ENCODE measurements around the gene ACTR5.
"Not testable (repeated sequence)": the region's sequence is repeated elsewhere in the genome, so short reads cannot be mapped to it uniquely, and the experiment has no call there.

The ACTR5 gene

DNA sequence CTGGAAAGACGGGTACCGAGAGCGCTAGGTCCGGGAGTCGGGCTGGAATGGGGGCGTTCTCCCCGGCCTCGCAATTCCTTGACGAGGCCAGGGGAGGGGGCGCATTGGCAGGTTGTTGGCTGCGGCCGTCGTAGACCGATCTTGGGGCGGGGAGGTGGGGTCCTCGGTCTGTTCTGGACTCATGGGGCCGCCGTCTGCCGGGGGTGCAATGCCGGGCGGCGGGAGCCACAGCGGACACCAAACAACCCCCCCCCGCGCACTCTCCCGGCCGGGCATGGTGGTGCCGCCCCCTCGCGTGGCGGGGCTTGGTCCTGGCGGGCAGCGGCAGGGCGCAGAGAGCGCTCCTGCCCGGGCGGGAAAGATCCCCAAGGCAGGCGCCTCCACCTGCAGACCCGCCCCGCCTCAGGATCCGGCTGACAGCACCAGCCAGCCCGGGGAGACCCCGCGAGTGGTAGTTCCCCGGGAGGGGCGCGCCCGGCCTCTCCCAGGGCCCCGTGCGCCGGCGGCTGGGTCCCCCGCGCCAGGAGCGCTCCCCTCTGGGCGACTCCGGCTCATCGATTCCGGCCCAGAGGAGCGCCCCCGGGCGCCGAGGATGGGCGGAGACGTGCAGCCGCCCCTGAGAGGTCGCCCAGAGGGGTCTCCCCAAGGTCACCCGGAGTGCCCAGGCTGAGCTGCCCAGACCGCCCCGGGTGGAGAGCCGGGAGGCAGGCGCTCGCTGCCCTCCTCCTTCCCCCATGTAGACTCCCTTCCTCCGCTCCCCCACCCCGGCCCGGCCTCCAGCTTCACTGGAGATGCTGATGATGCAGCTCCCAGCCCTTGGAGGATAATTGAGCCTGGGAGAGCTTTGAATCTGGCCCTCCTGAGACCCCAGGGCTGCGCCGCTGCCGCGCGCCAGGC, 57.9 kb downstream of the ACTR5 start:
- DNase-seq: no peak

DNA sequence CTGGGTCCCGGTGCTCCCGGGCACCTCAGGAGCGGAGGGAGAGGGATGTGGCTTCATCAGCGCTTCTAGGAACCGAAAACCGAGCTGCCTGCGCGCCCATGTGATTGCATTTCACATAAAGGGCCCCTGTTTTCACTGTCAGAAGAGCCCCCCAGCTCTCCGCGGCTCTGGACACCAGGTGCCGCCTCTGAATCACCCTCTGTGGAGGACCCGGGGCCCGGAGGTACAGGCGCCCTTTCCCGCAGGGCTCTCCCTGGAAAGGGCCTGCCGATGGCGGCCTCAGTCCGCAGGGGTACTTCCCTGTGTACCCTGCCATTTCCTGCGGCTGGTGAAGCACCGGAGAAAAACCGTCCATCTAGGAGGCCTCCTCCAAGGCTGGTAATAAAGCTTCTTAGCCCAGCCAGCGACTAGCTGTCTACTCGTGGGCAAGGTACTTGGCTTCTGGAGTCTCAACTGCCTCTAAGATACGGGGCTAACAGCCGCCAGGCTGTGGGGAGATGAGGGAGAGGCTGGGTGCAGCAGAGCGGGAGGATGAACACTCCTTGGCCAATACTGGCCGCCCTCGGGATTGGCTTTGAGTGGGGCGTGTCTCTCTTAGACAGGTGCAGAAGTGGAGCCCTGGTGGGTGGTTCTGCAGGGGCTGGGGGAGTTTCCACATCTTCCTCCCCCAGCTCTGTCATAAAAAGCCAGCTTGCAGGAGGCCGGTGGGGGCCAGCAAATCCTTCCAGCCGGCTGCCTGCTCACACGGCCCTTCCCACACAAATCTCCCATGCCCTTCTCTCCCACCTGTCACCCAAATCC, 58.8 kb downstream of the ACTR5 start:
- DNase-seq: no peak

DNA sequence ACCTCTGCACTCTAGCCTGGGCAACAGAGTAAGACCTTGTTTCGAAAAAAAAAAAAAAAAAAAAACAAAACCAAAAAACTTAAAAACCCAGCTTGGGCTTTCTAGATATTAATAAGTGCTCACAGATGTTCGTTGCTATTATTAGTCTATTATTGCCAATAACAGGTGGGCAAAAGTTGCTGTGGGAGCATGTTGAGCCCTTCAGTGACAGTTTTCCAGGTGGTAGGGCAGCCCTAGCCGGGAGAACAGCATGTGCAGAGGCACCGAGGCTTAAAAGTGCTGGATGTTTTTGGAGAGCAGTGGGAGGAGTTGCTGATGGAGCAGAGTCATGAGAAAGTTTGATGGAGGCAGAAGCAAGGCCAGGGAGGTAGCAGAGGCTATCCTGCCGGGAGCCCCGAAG, 61.7 kb downstream of the ACTR5 start:
- no peak for DNase-seq

DNA sequence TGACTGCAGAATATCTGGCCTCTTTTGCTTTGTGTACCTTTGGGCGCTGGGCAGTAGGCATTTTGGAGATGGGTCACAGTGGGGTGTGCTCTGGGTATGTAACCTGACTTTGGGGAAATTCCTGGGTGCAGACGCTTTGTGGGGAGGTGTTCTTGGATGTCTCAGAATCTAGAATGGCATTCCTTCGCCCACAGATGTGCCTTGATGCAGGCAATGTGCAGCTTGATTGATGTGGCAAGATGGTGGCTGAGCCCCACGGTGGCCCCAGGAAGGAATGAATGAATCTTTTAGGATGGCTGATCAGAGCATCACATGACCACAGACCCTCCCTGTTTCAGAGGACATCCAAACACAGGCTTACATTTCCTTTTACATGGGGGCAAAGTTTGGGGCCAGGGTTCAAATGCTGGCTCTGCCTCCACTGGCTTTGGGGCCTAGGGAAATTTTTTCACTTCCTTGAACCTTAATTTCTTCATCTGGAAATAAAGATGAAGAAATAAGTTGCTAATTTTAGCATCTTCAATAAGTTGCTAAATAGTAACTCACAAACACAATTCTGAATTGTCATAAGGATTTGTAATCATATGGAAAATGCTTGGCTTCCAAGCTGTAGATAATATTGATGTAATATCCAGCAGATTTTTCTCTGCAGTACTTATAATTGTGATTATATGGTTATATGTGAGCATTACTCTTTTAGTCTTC, 62.8 kb downstream of the ACTR5 start:
- no peak for DNase-seq

DNA sequence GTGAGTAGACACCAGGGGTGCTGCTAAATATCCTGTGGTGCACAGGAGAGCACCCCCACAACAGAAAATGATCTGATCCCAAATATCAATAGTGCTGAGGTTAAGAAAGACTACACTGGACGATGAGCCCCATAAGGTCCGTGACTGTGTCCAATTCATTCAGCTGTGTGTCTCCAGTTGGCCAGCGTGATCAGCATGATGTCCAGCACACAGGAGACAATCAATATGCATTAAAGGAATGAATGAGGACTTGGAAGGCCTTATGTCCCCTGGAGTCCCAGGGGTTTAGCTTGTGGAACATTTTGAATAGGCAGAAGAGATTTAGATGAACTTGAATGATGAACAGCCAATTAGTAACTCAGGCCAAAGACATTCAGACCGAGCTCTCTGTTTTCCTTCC, 63.5 kb downstream of the ACTR5 start:
- DNase-seq: no peak

DNA sequence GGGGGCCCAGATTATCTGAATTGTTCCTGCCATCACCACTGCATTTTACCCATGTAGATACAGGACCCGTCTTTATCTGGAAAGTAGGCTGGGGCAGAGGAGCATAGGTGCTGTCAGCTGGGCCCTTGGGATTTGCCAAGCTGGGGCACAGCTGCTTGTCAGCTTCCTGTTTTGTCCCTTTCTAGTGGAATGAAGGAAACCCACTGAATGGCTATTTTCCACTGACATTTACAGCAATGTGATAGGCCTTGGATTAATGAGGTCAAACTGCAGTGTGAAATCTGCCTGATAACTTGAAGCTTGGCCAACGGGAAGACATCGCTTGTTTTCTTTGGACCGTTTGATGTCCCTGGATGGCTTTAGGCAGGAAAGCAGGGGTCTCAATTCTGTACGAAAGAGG, 63.9 kb downstream of the ACTR5 start:
- no peak for DNase-seq

DNA sequence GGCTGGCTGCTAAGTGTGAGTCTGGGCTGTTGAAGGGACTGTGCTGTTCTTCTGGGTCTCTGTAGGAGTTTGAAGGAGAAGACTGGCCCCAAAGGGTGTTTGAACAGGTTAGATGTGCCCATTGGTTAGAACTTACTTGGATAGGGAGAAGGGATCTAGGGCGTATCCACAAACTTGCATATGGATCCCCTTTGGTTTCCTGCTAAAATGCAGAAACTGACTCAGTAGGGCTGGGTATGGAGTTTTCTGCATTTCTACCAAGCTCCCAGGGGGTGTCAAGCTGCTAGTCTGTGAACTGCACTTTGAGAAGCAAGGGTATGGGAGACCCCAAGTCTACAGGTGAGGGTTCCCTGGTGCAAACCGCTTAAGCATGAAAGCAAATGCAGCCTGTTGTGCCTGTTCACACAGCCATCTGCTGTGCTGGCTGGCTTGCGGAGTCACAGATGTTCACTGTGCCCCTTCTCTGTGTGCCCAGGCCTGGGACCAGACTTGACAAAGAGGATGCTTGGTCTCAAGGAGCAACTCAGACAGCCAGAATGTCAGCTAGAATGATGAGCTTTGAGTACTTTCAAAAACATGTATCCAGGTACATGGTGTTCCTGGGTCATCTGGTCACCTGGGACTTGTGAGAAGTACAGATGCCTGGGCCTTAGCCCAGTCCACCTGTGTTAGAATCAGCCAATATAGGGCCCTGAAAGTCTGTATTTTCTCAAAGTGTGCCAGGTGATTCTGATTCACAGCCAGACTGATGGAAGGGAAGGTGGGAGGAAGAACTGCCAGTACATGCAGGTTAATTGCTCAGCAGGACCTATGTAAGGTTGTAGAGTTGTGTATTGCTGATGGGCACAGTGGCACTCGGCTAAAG, 64.7 kb downstream of the ACTR5 start:
- DNase-seq: no peak

DNA sequence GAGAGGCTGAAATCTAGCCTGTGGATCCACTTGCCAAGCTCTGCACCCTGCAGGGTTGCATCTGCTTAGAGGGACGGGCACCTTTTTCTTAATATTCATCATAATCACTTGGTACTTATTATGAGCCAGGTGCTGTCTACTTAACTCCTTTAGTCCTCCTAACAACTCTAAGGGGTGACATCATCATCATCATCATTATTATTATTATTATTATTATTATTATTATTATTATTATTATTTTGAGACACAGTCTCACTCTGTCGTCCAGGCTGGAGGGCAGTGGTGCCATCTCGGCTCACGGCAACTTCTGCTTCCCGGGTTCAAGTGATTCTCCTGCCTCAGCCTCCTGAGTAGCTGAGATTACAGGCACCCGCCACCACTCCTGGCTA, 65.3 kb downstream of the ACTR5 start:
- DNase-seq: not testable (repeated sequence)

DNA sequence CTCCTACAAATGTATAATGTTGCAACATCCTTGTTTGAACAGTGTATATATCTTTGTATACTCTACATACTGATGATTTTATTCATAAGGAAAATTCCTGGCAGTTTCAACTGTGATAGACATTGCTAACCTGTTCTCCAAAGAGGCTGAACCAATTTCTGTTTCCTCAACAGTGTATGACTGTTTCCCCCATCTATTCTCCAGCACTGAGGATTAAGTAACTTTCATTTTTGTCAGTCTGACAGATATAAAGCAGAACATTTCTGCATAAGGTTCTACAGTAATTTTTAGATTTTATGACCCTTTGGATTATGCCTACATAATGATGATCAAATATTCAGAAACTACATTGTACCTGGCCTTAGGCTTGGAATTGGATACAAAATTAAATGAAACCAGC, 67.2 kb downstream of the ACTR5 start:
- DNase-seq: no peak

DNA sequence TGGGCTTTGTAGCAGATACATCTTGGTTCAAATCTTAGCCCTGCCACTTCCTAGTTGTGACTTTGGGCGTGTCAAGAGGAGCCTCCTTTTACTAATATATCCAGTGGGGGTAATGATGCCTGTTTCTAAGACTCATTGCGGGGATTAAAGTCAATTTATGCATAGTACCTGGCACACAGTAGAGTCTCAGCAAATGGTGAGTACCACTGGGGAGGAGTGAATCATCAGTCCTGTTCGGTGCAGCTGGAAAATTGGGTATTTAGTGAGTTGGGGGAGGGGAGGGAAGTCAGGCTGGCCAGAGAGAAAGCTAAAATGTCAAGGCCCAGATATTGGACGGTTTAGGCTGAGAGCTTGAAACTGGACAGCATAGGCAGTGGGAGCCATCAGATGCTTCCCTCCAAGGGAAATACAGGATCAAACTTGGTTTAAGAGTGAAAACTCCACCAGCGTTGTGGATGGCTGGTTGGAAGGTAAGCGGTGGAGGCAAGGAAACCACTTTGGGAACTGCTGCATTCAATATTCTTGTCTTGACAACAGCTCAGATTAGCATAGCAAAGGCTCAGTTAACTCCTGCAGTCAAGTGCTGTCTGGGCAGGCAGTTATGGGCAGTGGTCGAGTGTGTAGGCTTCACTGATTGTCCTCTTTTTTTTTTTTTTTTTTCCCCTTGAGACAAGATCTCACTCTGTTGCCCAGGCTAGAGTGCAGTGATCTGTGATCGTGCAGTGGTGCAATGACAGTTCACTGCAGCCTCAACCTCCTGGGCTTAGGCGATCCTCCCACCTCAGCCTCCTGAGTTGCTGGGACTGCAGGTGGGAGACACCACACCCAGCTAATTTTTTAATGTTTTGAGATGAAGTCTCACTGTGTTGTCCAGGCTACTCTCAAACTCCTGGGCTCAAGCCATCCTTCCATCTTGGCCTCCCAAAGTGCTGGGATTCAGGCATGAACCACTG, 70.1 kb downstream of the ACTR5 start:
- DNase-seq: no peak

All from fibroblast of skin of scalp (primary cell).